Measurements from ENCODE around the gene C17orf107. TPM values are rescaled to one million over a fixed set of nuclear protein-coding genes. Genes with fewer than 3 reads are reported as not detected.
"Not testable (repeated sequence)": the region's sequence is repeated elsewhere in the genome, so short reads cannot be mapped to it uniquely, and the experiment has no call there.

C17orf107 gene
- total RNA-seq, 4 donors from 2014 or later, result 1.8 to 3.2 (median 2.1) TPM; not detected in 1

DNA sequence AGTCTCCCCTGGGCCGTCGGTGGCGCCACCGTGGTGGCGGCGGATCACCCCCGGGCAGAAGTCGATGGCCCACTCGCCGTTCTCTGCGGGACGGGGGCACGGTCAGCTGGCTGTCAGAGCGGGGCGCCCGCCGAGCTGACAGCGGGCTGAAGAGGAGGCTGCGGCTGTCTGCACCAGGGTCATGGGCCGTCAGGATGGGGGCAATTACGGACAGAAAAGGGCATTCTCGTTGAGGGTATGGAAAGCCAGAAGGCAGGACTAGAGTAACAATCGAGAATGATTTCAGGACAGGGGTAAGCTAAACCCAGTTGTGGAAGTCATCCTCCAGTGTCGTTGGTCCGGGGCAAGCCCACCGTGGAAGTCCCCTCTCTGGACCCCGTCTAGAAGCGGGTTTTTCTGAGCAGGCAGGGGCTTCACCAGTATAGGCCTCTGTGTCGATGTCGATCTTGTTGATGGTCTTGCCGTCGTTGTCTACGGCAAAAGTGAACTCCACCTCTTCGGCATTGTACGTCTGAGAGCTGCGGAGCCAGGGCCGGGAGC is 1.8 kb downstream of the C17orf107 start:
- no peak overlapping the region for H3K27ac ChIP-seq
- in situ Hi-C loops (cut with MboI; ENCODE audit: low pct_ligation_motif_present in 1 of 4, low pct_unique_long_range_greater_than_20kb in 1 of 4, low sequenced_read_pairs in 3 of 4) (loop anchor here in 2 of 4 donors (25.0 kb wide), 1 partner anchor 161 kb away; no protein-coding TSS in a partner anchor), intact Hi-C loops (cut with DNase I; ENCODE audit: low total_unique reads) (no loop called here)
- H3K36me3 ChIP-seq, result peaks cover 0 to 5% (median 0%) of the 10 kb centered on the region in 4 donors
- no peaks in the 10 kb centered on the region for H3K9me3 ChIP-seq
- TF ChIP-seq EP300 (IDR thresholded peaks at IDR 0.05; ENCODE audit: low read depth), result no peak
- H3K27me3 ChIP-seq, result peaks cover 15% of the 10 kb centered on the region
- 70% methylated on average over 34 of the region's 37 CpGs; no CpG with 5 or more reads in 1 of the 2 donors for WGBS, 2 donors (ENCODE audit: low coverage in 1 of 2)
- no peak for DNase-seq
- H3K4me3 ChIP-seq, result peak overlapping the region in 2 of 4 donors; percentile 37 to 55
- H3K4me1 ChIP-seq, result peaks cover 0 to 39% (median 24%) of the 10 kb centered on the region in 4 donors

DNA sequence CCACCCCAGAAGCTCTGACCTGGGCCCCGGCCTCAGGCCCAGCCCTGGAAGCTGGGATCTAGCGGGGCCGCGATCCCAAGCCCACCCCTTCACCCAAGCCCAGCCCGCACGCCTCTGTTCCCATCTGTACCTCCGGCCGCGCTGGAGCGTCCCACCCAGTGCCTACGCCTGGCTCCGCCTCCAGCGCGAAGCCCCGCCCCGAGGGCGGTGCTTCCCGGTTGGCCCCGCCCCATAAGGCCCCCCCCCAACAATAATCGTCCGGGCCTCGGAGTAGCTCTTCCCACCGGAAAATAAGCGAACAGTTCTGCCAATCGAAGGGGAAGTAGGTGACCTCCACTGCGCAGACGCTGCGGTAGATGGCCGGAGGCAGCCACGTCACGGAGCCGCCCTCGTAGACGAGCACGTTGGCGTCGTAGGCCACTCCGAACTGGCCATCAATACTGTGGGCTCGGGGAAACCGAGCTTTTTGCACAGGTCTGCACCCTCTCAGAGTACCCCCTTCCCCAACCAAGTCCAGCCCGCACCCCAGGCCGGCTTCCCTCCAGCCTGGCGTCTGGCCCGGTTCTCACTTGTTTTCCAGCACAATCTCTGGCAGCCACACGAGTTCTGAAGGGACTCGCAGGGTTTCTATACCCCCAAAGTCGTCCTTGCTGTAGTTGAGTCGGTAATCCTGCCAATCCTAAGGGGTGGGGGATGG is 2.5 kb downstream of the C17orf107 start:
- in situ Hi-C loops (cut with MboI; ENCODE audit: low pct_ligation_motif_present in 1 of 4, low pct_unique_long_range_greater_than_20kb in 1 of 4, low sequenced_read_pairs in 3 of 4), result loop anchor here in 2 of 4 donors (25.0 kb wide), 1 partner anchor 161 kb away; no protein-coding TSS in a partner anchor
- WGBS, 2 donors (ENCODE audit: low coverage in 1 of 2), result 74% methylated on average over 48 of the region's 48 CpGs; no CpG with 5 or more reads in 1 of the 2 donors
- H3K36me3 ChIP-seq, result peaks cover 0 to 2% (median 0%) of the 10 kb centered on the region in 4 donors

GRCh38 chr17:4902540-4902939 is 3.2 kb downstream of the C17orf107 start:
- no peak for DNase-seq

More for the DNA sequence above, 2.5 kb downstream of the C17orf107 start:
- Histone ChIP-seq H3K4me3 (no peak overlapping the region), H3K27me3 (peaks cover 15% of the 10 kb centered on the region), H3K4me1 (peaks cover 0 to 39% (median 24%) of the 10 kb centered on the region in 4 donors), H3K9me3 (no peaks in the 10 kb centered on the region), H3K27ac (no peak overlapping the region)
- intact Hi-C loops (cut with DNase I; ENCODE audit: low total_unique reads), result no loop called here
- TF ChIP-seq POLR2AphosphoS5 (IDR thresholded peaks at IDR 0.05) (no peak), POLR2A (IDR thresholded peaks at IDR 0.05) (no peak), EP300 (IDR thresholded peaks at IDR 0.05; ENCODE audit: low read depth) (no peak)
- TF ChIP-seq, protein P1, sequence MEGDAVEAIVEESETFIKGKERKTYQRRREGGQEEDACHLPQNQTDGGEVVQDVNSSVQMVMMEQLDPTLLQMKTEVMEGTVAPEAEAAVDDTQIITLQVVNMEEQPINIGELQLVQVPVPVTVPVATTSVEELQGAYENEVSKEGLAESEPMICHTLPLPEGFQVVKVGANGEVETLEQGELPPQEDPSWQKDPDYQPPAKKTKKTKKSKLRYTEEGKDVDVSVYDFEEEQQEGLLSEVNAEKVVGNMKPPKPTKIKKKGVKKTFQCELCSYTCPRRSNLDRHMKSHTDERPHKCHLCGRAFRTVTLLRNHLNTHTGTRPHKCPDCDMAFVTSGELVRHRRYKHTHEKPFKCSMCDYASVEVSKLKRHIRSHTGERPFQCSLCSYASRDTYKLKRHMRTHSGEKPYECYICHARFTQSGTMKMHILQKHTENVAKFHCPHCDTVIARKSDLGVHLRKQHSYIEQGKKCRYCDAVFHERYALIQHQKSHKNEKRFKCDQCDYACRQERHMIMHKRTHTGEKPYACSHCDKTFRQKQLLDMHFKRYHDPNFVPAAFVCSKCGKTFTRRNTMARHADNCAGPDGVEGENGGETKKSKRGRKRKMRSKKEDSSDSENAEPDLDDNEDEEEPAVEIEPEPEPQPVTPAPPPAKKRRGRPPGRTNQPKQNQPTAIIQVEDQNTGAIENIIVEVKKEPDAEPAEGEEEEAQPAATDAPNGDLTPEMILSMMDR (IDR thresholded peaks at IDR 0.05), result no peak
- DNase-seq, result no peak

DNA sequence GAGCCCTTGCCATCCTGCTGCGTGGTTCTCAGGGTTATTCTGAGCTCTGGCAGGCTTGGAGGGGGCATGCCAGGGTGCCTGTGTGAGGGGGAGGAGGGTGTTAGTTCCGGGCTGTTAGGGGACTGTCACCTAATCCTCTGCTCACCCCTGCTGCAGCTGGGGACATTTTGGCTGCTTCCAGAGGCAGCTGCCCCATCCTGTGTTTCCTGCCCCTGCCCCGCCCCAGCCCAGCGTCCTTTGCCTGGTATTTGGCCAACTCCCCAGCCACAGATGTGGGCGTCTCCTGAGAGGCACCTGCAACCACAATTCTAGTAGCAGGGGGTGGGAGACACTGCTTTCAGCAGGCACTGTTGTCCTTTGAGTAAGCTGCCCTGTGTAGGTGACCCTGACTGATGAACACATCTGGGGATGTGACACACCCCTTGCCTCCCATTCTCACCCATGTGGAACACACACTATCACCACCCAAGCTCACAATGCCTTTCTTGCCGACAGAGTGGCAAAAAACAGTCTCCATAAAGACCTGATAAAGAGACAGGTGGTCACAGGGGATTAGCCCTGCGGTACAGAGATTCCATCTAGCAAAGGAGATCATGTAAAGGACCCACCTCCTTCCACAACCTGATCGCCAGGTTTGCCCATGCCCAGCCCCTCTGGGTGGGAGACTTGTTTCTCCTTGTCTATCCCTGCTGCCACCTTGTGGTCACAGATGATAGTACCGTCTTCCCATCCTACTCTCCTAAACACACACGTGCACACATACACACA is 3.9 kb downstream of the C17orf107 start, which contains the start of gene CHRNE:
TSS of gene CHRNE (minus strand) at position 48 of the 768 bp plus-strand sequence. CDS start at position 13, 35 bp downstream.
- TF ChIP-seq EP300 (IDR thresholded peaks at IDR 0.05; ENCODE audit: low read depth), result no peak
- no peak for TF ChIP-seq POLR2AphosphoS5 (IDR thresholded peaks at IDR 0.05)
- TF ChIP-seq, protein P1 (IDR thresholded peaks at IDR 0.05), result peak; percentile 77 to 88 (median 82)
- TF ChIP-seq POLR2A (IDR thresholded peaks at IDR 0.05), result no peak
- peaks cover 0 to 39% (median 24%) of the 10 kb centered on the region in 4 donors for H3K4me1 ChIP-seq
- peaks cover 15% of the 10 kb centered on the region for H3K27me3 ChIP-seq
- WGBS, 2 donors (ENCODE audit: low coverage in 1 of 2), result 8 to 9% methylated on average over 4 to 10 of the region's 10 CpGs
- no peaks in the 10 kb centered on the region for H3K36me3 ChIP-seq
- H3K27ac ChIP-seq, result peak within 1 kb of the TSS in 2 of 4 donors; percentile 43 to 50
- no peaks in the 10 kb centered on the region for H3K9me3 ChIP-seq
- intact Hi-C loops (cut with DNase I; ENCODE audit: low total_unique reads), result no loop called here
- no peak within 1 kb of the TSS for H3K4me3 ChIP-seq
- in situ Hi-C loops (cut with MboI; ENCODE audit: low pct_ligation_motif_present in 1 of 4, low pct_unique_long_range_greater_than_20kb in 1 of 4, low sequenced_read_pairs in 3 of 4), result loop anchor here in 2 of 4 donors (25.0 kb wide), 1 partner anchor 159 kb away; no protein-coding TSS in a partner anchor
- DNase-seq, result peak; percentile 90

More at GRCh38 chr17:4902540-4902939, 3.2 kb downstream of the C17orf107 start:
- peaks cover 0 to 39% (median 24%) of the 10 kb centered on the region in 4 donors for H3K4me1 ChIP-seq
- H3K9me3 ChIP-seq, result no peaks in the 10 kb centered on the region
- peaks cover 15% of the 10 kb centered on the region for H3K27me3 ChIP-seq
- TF ChIP-seq EP300 (IDR thresholded peaks at IDR 0.05; ENCODE audit: low read depth), result no peak
- no peak for TF ChIP-seq POLR2AphosphoS5 (IDR thresholded peaks at IDR 0.05)
- TF ChIP-seq, protein P1 (IDR thresholded peaks at IDR 0.05), result no peak
- no peak for TF ChIP-seq POLR2A (IDR thresholded peaks at IDR 0.05)
- intact Hi-C loops (cut with DNase I; ENCODE audit: low total_unique reads) (no loop called here), in situ Hi-C loops (cut with MboI; ENCODE audit: low pct_ligation_motif_present in 1 of 4, low pct_unique_long_range_greater_than_20kb in 1 of 4, low sequenced_read_pairs in 3 of 4) (loop anchor here in 2 of 4 donors (25.0 kb wide), 1 partner anchor 160 kb away; no protein-coding TSS in a partner anchor)
- 68 to 89% methylated on average over 3 to 8 of the region's 8 CpGs for WGBS, 2 donors (ENCODE audit: low coverage in 1 of 2)
- H3K36me3 ChIP-seq, result no peaks in the 10 kb centered on the region
- H3K4me3 ChIP-seq, result no peak overlapping the region
- peak overlapping the region in 1 of 4 donors; percentile 43 for H3K27ac ChIP-seq

DNA sequence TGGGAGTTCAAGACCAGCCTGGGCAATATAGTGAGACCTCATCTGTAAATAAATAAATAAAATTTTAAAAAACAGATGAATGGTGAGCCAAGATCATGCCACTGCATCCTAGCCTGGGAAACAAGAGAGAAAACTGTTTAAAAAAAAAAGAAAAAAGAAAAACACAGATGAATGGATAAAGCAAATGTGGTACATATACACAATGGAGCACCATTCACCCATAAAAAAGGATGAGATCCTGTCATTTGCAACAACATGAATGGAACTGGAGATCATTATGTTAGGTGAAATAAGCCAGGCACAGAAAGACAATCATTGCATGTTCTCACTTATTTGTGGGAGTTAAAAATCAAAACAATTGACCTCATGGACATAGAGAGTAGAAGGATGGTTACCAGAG is 7.3 kb downstream of the C17orf107 start:
- peaks cover 3 to 19% (median 9%) of the 10 kb centered on the region in 4 donors for H3K4me1 ChIP-seq
- H3K27ac ChIP-seq, H3K4me3 ChIP-seq, H3K27me3 ChIP-seq, H3K9me3 ChIP-seq, H3K36me3 ChIP-seq, DNase-seq: not testable (repeated sequence)
- intact Hi-C loops (cut with DNase I; ENCODE audit: low total_unique reads), result loop anchor here (5.0 kb wide), 1 partner anchor 156 kb away; no protein-coding TSS in a partner anchor
- in situ Hi-C loops (cut with MboI; ENCODE audit: low pct_ligation_motif_present in 1 of 4, low pct_unique_long_range_greater_than_20kb in 1 of 4, low sequenced_read_pairs in 3 of 4), result loop anchor here in 2 of 4 donors (25.0 kb wide), 1 partner anchor 156 kb away; no protein-coding TSS in a partner anchor
